Measurements from ENCODE around the gene DCD.

Gene DCD

GRCh38 chr12:54654926-54655325, 6.8 kb upstream of the DCD start:
- no peak overlapping the region for H3K4me2 ChIP-seq (ENCODE audit: low read length)
- H4K8ac ChIP-seq (ENCODE audit: low read depth, low read length) = no peak overlapping the region
- H3K27me3 ChIP-seq (ENCODE audit: insufficient read depth, low read length) = no peaks in the 10 kb centered on the region
- H3K9me3 ChIP-seq (ENCODE audit: insufficient read depth, low read depth, low read length) = peaks cover 3% of the 10 kb centered on the region
- no peak for DNase-seq
- H3K14ac ChIP-seq (ENCODE audit: low read length) = no peak overlapping the region
- no peak overlapping the region for H3K4ac ChIP-seq (ENCODE audit: low read depth, low read length)
- H2AK5ac ChIP-seq (ENCODE audit: low read length) = no peak overlapping the region
- no peak overlapping the region for H3K9ac ChIP-seq (ENCODE audit: low read length)
- no peak overlapping the region for H2AFZ ChIP-seq (ENCODE audit: insufficient read depth, low read length, poor library complexity)
- H2BK120ac ChIP-seq (ENCODE audit: insufficient read depth, low read length, poor library complexity) = no peak overlapping the region
- H4K12ac ChIP-seq (ENCODE audit: low read depth, low read length) = no peak overlapping the region
- H3K27ac ChIP-seq (ENCODE audit: low read depth, low read length) = no peak overlapping the region
- no peak overlapping the region for H3K4me3 ChIP-seq (ENCODE audit: low read depth, low read length)
- no peaks in the 10 kb centered on the region for H3K79me2 ChIP-seq (ENCODE audit: control insufficient read depth, insufficient read depth, low read length, poor library complexity)
- H3K4me1 ChIP-seq (ENCODE audit: control insufficient read depth in 1 of 2, insufficient read depth in 2 of 2, low read length in 2 of 2) = peaks cover 0 to 2% of the 10 kb centered on the region in 2 experiments
- no peaks in the 10 kb centered on the region for H3K79me1 ChIP-seq (ENCODE audit: low read length)
- no peak overlapping the region for H2BK12ac ChIP-seq (ENCODE audit: low read length)
- no peak overlapping the region for H4K91ac ChIP-seq (ENCODE audit: low read depth, low read length)
- WGBS (ENCODE audit: extremely low coverage, insufficient coverage, insufficient read length) = no CpG with 5 or more reads among the region's 2 CpGs
- H3K18ac ChIP-seq (ENCODE audit: low read length) = no peak overlapping the region
- H3K36me3 ChIP-seq (ENCODE audit: control insufficient read depth in 1 of 2, insufficient read depth in 2 of 2, low read length in 2 of 2) = no peaks in the 10 kb centered on the region
- no peak overlapping the region for H2BK5ac ChIP-seq (ENCODE audit: low read depth, low read length, poor library complexity)
- no peak overlapping the region for H3K23ac ChIP-seq (ENCODE audit: low read length)

GRCh38 chr12:54653025-54653424, 4.9 kb upstream of the DCD start:
- no peak overlapping the region for H3K27ac ChIP-seq (ENCODE audit: low read depth, low read length)
- peaks cover 3% of the 10 kb centered on the region for H3K9me3 ChIP-seq (ENCODE audit: insufficient read depth, low read depth, low read length)
- no peak overlapping the region for H3K14ac ChIP-seq (ENCODE audit: low read length)
- H4K91ac ChIP-seq (ENCODE audit: low read depth, low read length) = no peak overlapping the region
- H2AK5ac ChIP-seq (ENCODE audit: low read length) = no peak overlapping the region
- no CpG with 5 or more reads among the region's 9 CpGs for WGBS (ENCODE audit: extremely low coverage, insufficient coverage, insufficient read length)
- H3K23ac ChIP-seq (ENCODE audit: low read length) = no peak overlapping the region
- peaks cover 0 to 2% of the 10 kb centered on the region in 2 experiments for H3K4me1 ChIP-seq (ENCODE audit: control insufficient read depth in 1 of 2, insufficient read depth in 2 of 2, low read length in 2 of 2)
- H3K36me3 ChIP-seq (ENCODE audit: control insufficient read depth in 1 of 2, insufficient read depth in 2 of 2, low read length in 2 of 2) = no peaks in the 10 kb centered on the region
- H4K8ac ChIP-seq (ENCODE audit: low read depth, low read length) = no peak overlapping the region
- H2BK5ac ChIP-seq (ENCODE audit: low read depth, low read length, poor library complexity) = no peak overlapping the region
- no peak overlapping the region for H3K4ac ChIP-seq (ENCODE audit: low read depth, low read length)
- no peak for DNase-seq
- no peak overlapping the region for H3K4me2 ChIP-seq (ENCODE audit: low read length)
- no peaks in the 10 kb centered on the region for H3K79me2 ChIP-seq (ENCODE audit: control insufficient read depth, insufficient read depth, low read length, poor library complexity)
- no peak overlapping the region for H3K18ac ChIP-seq (ENCODE audit: low read length)
- no peaks in the 10 kb centered on the region for H3K79me1 ChIP-seq (ENCODE audit: low read length)
- no peak overlapping the region for H2BK12ac ChIP-seq (ENCODE audit: low read length)
- H3K9ac ChIP-seq (ENCODE audit: low read length) = no peak overlapping the region
- peak overlapping the region; percentile 8 for H3K4me3 ChIP-seq (ENCODE audit: low read depth, low read length)
- no peak overlapping the region for H2BK120ac ChIP-seq (ENCODE audit: insufficient read depth, low read length, poor library complexity)
- no peak overlapping the region for H2AFZ ChIP-seq (ENCODE audit: insufficient read depth, low read length, poor library complexity)
- no peaks in the 10 kb centered on the region for H3K27me3 ChIP-seq (ENCODE audit: insufficient read depth, low read length)
- H4K12ac ChIP-seq (ENCODE audit: low read depth, low read length) = no peak overlapping the region

GRCh38 chr12:54650889-54651288, 2.7 kb upstream of the DCD start:
- no peak overlapping the region for H2BK5ac ChIP-seq (ENCODE audit: low read depth, low read length, poor library complexity)
- no peak overlapping the region for H2AK5ac ChIP-seq (ENCODE audit: low read length)
- no CpG with 5 or more reads among the region's 5 CpGs for WGBS (ENCODE audit: extremely low coverage, insufficient coverage, insufficient read length)
- no peak overlapping the region for H4K8ac ChIP-seq (ENCODE audit: low read depth, low read length)
- H3K18ac ChIP-seq (ENCODE audit: low read length) = no peak overlapping the region
- H3K14ac ChIP-seq (ENCODE audit: low read length) = no peak overlapping the region
- H3K4me1 ChIP-seq (ENCODE audit: control insufficient read depth in 1 of 2, insufficient read depth in 2 of 2, low read length in 2 of 2) = peaks cover 0 to 2% of the 10 kb centered on the region in 2 experiments
- H4K91ac ChIP-seq (ENCODE audit: low read depth, low read length) = no peak overlapping the region
- no peaks in the 10 kb centered on the region for H3K36me3 ChIP-seq (ENCODE audit: control insufficient read depth in 1 of 2, insufficient read depth in 2 of 2, low read length in 2 of 2)
- no peaks in the 10 kb centered on the region for H3K27me3 ChIP-seq (ENCODE audit: insufficient read depth, low read length)
- H2AFZ ChIP-seq (ENCODE audit: insufficient read depth, low read length, poor library complexity) = no peak overlapping the region
- no peak overlapping the region for H3K4ac ChIP-seq (ENCODE audit: low read depth, low read length)
- no peak overlapping the region for H4K12ac ChIP-seq (ENCODE audit: low read depth, low read length)
- H3K79me1 ChIP-seq (ENCODE audit: low read length) = no peaks in the 10 kb centered on the region
- DNase-seq = no peak
- no peak overlapping the region for H3K4me3 ChIP-seq (ENCODE audit: low read depth, low read length)
- no peak overlapping the region for H2BK120ac ChIP-seq (ENCODE audit: insufficient read depth, low read length, poor library complexity)
- H3K4me2 ChIP-seq (ENCODE audit: low read length) = no peak overlapping the region
- H3K9me3 ChIP-seq (ENCODE audit: insufficient read depth, low read depth, low read length) = peaks cover 3% of the 10 kb centered on the region
- H3K23ac ChIP-seq (ENCODE audit: low read length) = no peak overlapping the region
- H3K9ac ChIP-seq (ENCODE audit: low read length) = no peak overlapping the region
- no peaks in the 10 kb centered on the region for H3K79me2 ChIP-seq (ENCODE audit: control insufficient read depth, insufficient read depth, low read length, poor library complexity)
- no peak overlapping the region for H3K27ac ChIP-seq (ENCODE audit: low read depth, low read length)
- no peak overlapping the region for H2BK12ac ChIP-seq (ENCODE audit: low read length)

- H3K27ac ChIP-seq (ENCODE audit: low read depth, low read length) = no peak overlapping the region
- no peak overlapping the region for H3K14ac ChIP-seq (ENCODE audit: low read length)
- H2BK120ac ChIP-seq (ENCODE audit: insufficient read depth, low read length, poor library complexity) = no peak overlapping the region
- no peaks in the 10 kb centered on the region for H3K79me2 ChIP-seq (ENCODE audit: control insufficient read depth, insufficient read depth, low read length, poor library complexity)
- H3K9me3 ChIP-seq (ENCODE audit: insufficient read depth, low read depth, low read length) = peaks cover 3% of the 10 kb centered on the region
- no peak overlapping the region for H2BK5ac ChIP-seq (ENCODE audit: low read depth, low read length, poor library complexity)
- H4K91ac ChIP-seq (ENCODE audit: low read depth, low read length) = no peak overlapping the region
- DNase-seq = no peak
- H4K8ac ChIP-seq (ENCODE audit: low read depth, low read length) = no peak overlapping the region
- H3K23ac ChIP-seq (ENCODE audit: low read length) = no peak overlapping the region
- no peak overlapping the region for H3K4me2 ChIP-seq (ENCODE audit: low read length)
- H3K27me3 ChIP-seq (ENCODE audit: insufficient read depth, low read length) = no peaks in the 10 kb centered on the region
- no peak overlapping the region for H4K12ac ChIP-seq (ENCODE audit: low read depth, low read length)
- no peak overlapping the region for H2BK12ac ChIP-seq (ENCODE audit: low read length)
- no peak overlapping the region for H3K18ac ChIP-seq (ENCODE audit: low read length)
- H3K36me3 ChIP-seq (ENCODE audit: control insufficient read depth in 1 of 2, insufficient read depth in 2 of 2, low read length in 2 of 2) = no peaks in the 10 kb centered on the region
- no CpG with 5 or more reads among the region's 4 CpGs for WGBS (ENCODE audit: extremely low coverage, insufficient coverage, insufficient read length)
- H3K4me1 ChIP-seq (ENCODE audit: control insufficient read depth in 1 of 2, insufficient read depth in 2 of 2, low read length in 2 of 2) = peaks cover 0 to 2% of the 10 kb centered on the region in 2 experiments
- no peak overlapping the region for H3K4ac ChIP-seq (ENCODE audit: low read depth, low read length)
- H3K9ac ChIP-seq (ENCODE audit: low read length) = no peak overlapping the region
- no peak overlapping the region for H2AFZ ChIP-seq (ENCODE audit: insufficient read depth, low read length, poor library complexity)
- no peak overlapping the region for H2AK5ac ChIP-seq (ENCODE audit: low read length)
- H3K79me1 ChIP-seq (ENCODE audit: low read length) = no peaks in the 10 kb centered on the region
- H3K4me3 ChIP-seq (ENCODE audit: low read depth, low read length) = no peak overlapping the region
These were observed 2.2 kb upstream of the DCD start for GRCh38 chr12:54650409-54650808.

All from trophoblast cell (in vitro differentiated cells and primary cell).